Measurements from ENCODE around the gene RIT1. TPM values are rescaled to one million over a fixed set of nuclear protein-coding genes. Genes with fewer than 3 reads are reported as not detected.

The RIT1 gene
- total RNA-seq, 1 experiment from 2014 or later: 21.9 TPM

DNA sequence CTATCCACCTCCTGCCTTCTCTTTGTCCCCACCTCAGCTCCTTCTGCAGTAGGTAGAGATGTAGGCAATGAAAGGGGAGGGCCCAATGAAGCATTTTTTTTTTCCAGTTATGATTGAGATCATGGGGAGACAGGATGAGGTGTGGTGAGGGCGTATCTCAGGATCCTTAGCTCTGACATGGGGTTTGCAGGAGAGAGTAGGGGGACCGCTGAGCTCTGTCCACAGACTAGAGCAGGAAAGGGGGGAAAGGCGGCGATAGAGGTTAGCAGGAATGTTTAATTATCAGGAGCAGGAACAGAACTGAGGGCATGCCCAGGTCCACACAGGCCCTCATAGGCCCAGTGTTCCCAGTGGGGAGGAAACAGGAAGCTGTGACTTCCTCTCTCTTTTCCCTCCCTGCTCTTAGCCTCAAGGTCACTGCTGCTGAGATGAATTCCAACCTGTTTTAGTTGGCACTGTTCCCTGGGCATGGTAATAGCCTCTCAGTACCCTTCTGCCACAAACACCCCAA lies 29.4 kb upstream of the RIT1 start:
- peaks cover 33% of the 10 kb centered on the region for H3K36me3 Mint-ChIP-seq (ENCODE audit: insufficient read depth, unreplicated experiment)
- TF ChIP-seq, protein P1, sequence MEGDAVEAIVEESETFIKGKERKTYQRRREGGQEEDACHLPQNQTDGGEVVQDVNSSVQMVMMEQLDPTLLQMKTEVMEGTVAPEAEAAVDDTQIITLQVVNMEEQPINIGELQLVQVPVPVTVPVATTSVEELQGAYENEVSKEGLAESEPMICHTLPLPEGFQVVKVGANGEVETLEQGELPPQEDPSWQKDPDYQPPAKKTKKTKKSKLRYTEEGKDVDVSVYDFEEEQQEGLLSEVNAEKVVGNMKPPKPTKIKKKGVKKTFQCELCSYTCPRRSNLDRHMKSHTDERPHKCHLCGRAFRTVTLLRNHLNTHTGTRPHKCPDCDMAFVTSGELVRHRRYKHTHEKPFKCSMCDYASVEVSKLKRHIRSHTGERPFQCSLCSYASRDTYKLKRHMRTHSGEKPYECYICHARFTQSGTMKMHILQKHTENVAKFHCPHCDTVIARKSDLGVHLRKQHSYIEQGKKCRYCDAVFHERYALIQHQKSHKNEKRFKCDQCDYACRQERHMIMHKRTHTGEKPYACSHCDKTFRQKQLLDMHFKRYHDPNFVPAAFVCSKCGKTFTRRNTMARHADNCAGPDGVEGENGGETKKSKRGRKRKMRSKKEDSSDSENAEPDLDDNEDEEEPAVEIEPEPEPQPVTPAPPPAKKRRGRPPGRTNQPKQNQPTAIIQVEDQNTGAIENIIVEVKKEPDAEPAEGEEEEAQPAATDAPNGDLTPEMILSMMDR (IDR thresholded peaks at IDR 0.05; ENCODE audit: insufficient read depth in 1 of 2, low read depth in 1 of 2, low read length in 1 of 2, severe bottlenecking in 1 of 2, unreplicated experiment in 1 of 2): no peak
- no TSS peak for BruUV-seq (replicated peaks)
- H3K27ac Mint-ChIP-seq (ENCODE audit: unreplicated experiment): peak overlapping the region; percentile 37
- ChIA-PET POLR2A (interaction anchor here (0.5 kb wide), 1 partner anchor 38 kb away, joined by 3 read pairs; the partner anchor contains the start of gene ARHGEF2), CTCF (interaction anchor here (1.0 to 1.1 kb wide), 2 partner anchors 49 to 152 kb away, joined by 3 to 5 read pairs; no protein-coding TSS in a partner anchor)
- no peaks in the 10 kb centered on the region for H3K27me3 Mint-ChIP-seq (ENCODE audit: insufficient read depth, unreplicated experiment)
- no peaks in the 10 kb centered on the region for H3K9me3 ChIP-seq
- DNase-seq: no peak
- no peaks in the 10 kb centered on the region for H3K9me3 Mint-ChIP-seq (ENCODE audit: unreplicated experiment)
- H3K36me3 ChIP-seq (ENCODE audit: control insufficient read depth, insufficient read depth, low read length): no peaks in the 10 kb centered on the region
- H3K4me3 ChIP-seq (ENCODE audit: low read depth, low read length): no peak overlapping the region
- intact Hi-C loops (cut with micrococcal nuclease; ENCODE audit: unreplicated experiment): no loop called here
- H3K4me1 Mint-ChIP-seq (ENCODE audit: low read depth, unreplicated experiment): peaks cover 19% of the 10 kb centered on the region
- no peak overlapping the region for H3K4me3 Mint-ChIP-seq (ENCODE audit: unreplicated experiment)
- peaks cover 18% of the 10 kb centered on the region for H3K4me1 ChIP-seq
- H3K27me3 ChIP-seq (replicated peaks; ENCODE audit: control insufficient read depth, insufficient read depth, low read length): no peaks in the 10 kb centered on the region

DNA sequence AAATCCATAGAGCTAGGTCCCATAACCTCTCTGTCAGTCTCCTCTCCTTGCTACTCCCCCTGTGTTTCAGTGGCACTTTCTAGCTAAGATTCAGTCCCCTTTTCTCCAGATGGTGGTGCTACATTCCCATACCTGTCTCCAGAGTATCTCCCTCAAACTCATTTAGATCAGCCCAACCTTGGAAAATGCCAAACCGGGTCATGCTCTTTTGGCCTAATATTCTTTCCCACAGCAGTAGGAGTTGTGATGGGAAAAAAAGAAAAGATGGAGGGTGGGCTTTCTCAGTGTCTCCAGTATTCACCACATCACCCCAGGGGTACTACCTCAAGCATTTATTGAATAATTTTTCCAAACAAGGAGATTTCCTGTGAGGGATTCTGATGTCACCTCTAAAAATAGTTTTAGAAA lies 27.1 kb upstream of the RIT1 start:
- Mint-ChIP-seq H3K4me1 (ENCODE audit: low read depth, unreplicated experiment) (peaks cover 8% of the 10 kb centered on the region), H3K27ac (ENCODE audit: unreplicated experiment) (no peak overlapping the region), H3K9me3 (ENCODE audit: unreplicated experiment) (no peaks in the 10 kb centered on the region), H3K4me3 (ENCODE audit: unreplicated experiment) (no peak overlapping the region), H3K36me3 (ENCODE audit: insufficient read depth, unreplicated experiment) (peaks cover 22% of the 10 kb centered on the region), H3K27me3 (ENCODE audit: insufficient read depth, unreplicated experiment) (no peaks in the 10 kb centered on the region)
- POLR2A ChIA-PET: interaction anchor here (0.5 to 0.6 kb wide), 2 partner anchors 10 to 111 kb away, joined by 3 to 4 read pairs; no protein-coding TSS in a partner anchor
- 0 out of 2 replicates have a peak, but pooled peaks cover 1% of the 10 kb centered on the region for H3K36me3 ChIP-seq (ENCODE audit: control insufficient read depth, insufficient read depth, low read length)
- TF ChIP-seq, protein P1 (IDR thresholded peaks at IDR 0.05; ENCODE audit: insufficient read depth in 1 of 2, low read depth in 1 of 2, low read length in 1 of 2, severe bottlenecking in 1 of 2, unreplicated experiment in 1 of 2): peak; percentile 40 to 79
- no peaks in the 10 kb centered on the region for H3K27me3 ChIP-seq (replicated peaks; ENCODE audit: control insufficient read depth, insufficient read depth, low read length)
- peak in 1 of 2 experiments; percentile 72 for DNase-seq
- CTCF ChIA-PET: interaction anchor here (0.5 to 1.6 kb wide), 17 partner anchors 13 to 616 kb away, joined by 3 to 29 read pairs (median 4); partner anchors contain the start of genes ARHGEF2 and RAB25
- intact Hi-C loops (cut with micrococcal nuclease; ENCODE audit: unreplicated experiment): loop anchor here (1.0 to 2.0 kb wide), 4 partner anchors 41 to 192 kb away; partner anchors contain the start of genes ARHGEF2 and UBQLN4
- no peaks in the 10 kb centered on the region for H3K9me3 ChIP-seq
- peaks cover 11% of the 10 kb centered on the region; the same call in 1 of the 2 replicates for H3K4me1 ChIP-seq
- no TSS peak for BruUV-seq (replicated peaks)
- H3K4me3 ChIP-seq (ENCODE audit: low read depth, low read length): no peak overlapping the region

DNA sequence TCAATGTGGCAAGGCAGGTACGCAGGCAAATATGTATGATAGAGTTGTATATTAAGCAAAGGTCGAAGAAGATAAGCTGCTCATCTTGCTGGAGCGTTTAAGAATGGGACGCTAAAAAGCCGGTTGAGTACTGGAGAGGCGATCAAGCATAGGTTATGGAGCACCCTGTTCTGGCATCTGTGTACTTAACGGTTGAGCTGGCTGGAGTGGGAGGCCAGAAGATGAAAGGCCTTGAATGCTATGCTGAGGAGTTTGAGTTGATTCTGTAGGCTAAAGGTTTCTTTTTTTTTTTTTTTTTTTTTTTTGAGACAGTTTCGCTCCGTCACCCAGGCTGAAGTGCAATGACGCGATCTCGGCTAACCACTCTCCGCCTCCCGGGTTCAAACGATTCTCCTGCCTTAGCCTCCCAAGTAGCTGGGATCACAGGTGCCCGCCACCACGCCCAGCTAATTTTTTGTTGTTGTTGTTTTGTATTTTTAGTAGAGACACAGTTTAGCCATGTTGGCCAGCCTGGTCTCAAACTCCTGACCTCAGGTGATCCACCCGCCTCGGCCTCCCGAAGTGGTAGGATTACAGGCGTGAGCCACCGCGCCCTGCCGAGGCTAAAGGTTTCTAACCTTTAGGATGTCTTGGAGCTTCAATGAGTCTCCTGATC lies 23.9 kb upstream of the RIT1 start:
- Mint-ChIP-seq H3K9me3 (ENCODE audit: unreplicated experiment) (no peaks in the 10 kb centered on the region), H3K27ac (ENCODE audit: unreplicated experiment) (no peak overlapping the region), H3K4me3 (ENCODE audit: unreplicated experiment) (no peak overlapping the region), H3K27me3 (ENCODE audit: insufficient read depth, unreplicated experiment) (no peaks in the 10 kb centered on the region), H3K36me3 (ENCODE audit: insufficient read depth, unreplicated experiment) (peaks cover 2% of the 10 kb centered on the region), H3K4me1 (ENCODE audit: low read depth, unreplicated experiment) (peaks cover 10% of the 10 kb centered on the region)
- TF ChIP-seq, protein P1 (IDR thresholded peaks at IDR 0.05; ENCODE audit: insufficient read depth in 1 of 2, low read depth in 1 of 2, low read length in 1 of 2, severe bottlenecking in 1 of 2, unreplicated experiment in 1 of 2): no peak
- Histone ChIP-seq H3K9me3 (no peaks in the 10 kb centered on the region), H3K36me3 (ENCODE audit: control insufficient read depth, insufficient read depth, low read length) (0 out of 2 replicates have a peak, but pooled peaks cover 1% of the 10 kb centered on the region), H3K27me3 (replicated peaks; ENCODE audit: control insufficient read depth, insufficient read depth, low read length) (no peaks in the 10 kb centered on the region), H3K4me3 (ENCODE audit: low read depth, low read length) (peak overlapping the region; percentile 60), H3K4me1 (peaks cover 20% of the 10 kb centered on the region)
- BruUV-seq (replicated peaks): TSS peak; percentile 96
- CTCF ChIA-PET: interaction anchor here (0.6 to 1.0 kb wide), 4 partner anchors 26 to 1885 kb away, joined by 3 to 5 read pairs (median 4); partner anchors contain the start of gene FCRL1
- no peak for DNase-seq
- intact Hi-C loops (cut with micrococcal nuclease; ENCODE audit: unreplicated experiment): loop anchor here (1.0 to 2.0 kb wide), 2 partner anchors 54 to 120 kb away; partner anchors contain the start of gene LAMTOR2
- POLR2A ChIA-PET: interaction anchor here (0.6 to 1.2 kb wide), 7 partner anchors 9 to 798 kb away, joined by 3 to 12 read pairs (median 6); partner anchors contain the start of gene ARHGEF2
